ENCODE results near the gene HOXD1. TPM values are rescaled to one million over a fixed set of nuclear protein-coding genes. Genes with fewer than 3 reads are reported as not detected.

HOXD1 gene
- total RNA-seq (2014; rRNA removed; shearing (Covaris generic)) = 0.06 TPM in 1 of 2 replicates, not detected in the other

- no peaks in the 10 kb centered on the region for H3K9me3 ChIP-seq (replicated peaks)
- no peaks in the 10 kb centered on the region for H3K4me1 ChIP-seq
- DNase-seq = peak in 1 of 2 experiments; percentile 36
- no peaks in the 10 kb centered on the region for H3K27me3 ChIP-seq
- H3K36me3 ChIP-seq = no peaks in the 10 kb centered on the region
- peak within 1 kb of the TSS; percentile 60 for H3K4me3 ChIP-seq
- no peak within 1 kb of the TSS for H3K27ac ChIP-seq
These were observed at the start of gene HOXD1 for GRCh38 chr2:176187899-176188773. HOXD1 (plus strand) TSS chr2:176188668; CDS start chr2:176188802, 134 bp downstream.

DNA sequence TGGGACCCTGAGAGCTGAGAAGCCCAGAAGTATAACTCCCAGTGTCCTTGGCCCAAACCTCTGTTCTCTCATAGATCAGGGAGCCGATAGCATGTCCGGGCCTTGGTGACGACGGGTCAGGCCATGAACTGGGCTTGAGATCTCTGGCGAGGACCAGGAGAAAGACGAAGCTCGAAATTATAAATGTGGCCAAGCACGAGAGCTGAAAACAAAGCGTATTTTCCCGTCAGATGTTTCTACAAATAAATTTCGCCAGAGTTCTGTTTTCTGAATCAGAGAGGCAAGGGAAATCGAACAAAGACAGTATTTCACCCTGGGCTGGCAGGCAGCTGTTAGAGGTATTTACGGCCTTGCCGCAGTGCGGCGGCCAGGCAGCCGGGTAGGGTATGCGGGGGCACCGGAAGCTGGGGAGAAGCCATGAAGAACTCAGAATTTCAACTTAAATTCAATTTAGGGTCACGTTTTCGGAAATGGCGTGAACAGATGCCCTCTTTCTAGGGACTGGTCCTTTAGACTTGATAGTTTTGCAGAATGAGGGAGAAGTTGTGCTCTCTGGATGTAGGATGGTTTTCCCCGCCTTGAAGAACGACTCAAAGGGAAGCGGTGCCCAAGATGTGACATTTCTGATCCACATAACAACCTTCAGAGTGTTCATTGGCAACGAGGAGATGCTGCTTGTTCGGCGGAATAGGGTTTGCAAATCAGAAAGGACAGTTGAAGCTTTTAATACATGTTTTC lies 49.4 kb upstream of the HOXD1 start:
- H3K36me3 ChIP-seq = no peaks in the 10 kb centered on the region
- DNase-seq = no peak
- H3K9me3 ChIP-seq (replicated peaks) = no peaks in the 10 kb centered on the region
- H3K4me3 ChIP-seq = no peak overlapping the region
- H3K27me3 ChIP-seq = no peaks in the 10 kb centered on the region
- H3K4me1 ChIP-seq = no peaks in the 10 kb centered on the region
- H3K27ac ChIP-seq = no peak overlapping the region

GRCh38 chr2:176139661-176140512 lies 48.6 kb upstream of the HOXD1 start:
- DNase-seq = no peak
- H3K4me3 ChIP-seq = peak overlapping the region; percentile 61
- no peaks in the 10 kb centered on the region for H3K27me3 ChIP-seq
- no peaks in the 10 kb centered on the region for H3K4me1 ChIP-seq
- no peaks in the 10 kb centered on the region for H3K9me3 ChIP-seq (replicated peaks)
- no peaks in the 10 kb centered on the region for H3K36me3 ChIP-seq
- peak overlapping the region; percentile 52 for H3K27ac ChIP-seq

GRCh38 chr2:176140513-176141317 lies 47.8 kb upstream of the HOXD1 start:
- DNase-seq = peak; percentile 77 to 86

DNA sequence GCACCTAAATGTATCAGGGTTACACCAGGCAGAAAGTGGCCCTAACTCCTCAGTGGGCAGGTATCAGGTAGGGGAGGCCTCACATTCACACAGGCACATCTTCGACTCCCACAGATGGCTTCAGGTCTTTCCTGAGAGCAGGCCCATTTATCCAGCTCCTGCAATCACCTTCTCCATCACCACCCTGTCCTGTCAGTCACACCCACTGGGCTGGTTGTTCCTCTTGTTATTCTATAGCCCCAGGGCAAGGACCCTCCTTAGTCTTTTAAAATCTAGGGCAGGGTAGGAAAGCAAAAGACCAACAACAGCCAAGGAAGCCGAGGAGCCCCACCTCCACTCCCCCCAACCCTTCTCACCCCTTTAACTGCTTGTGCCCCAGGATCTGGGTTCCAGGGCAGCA lies 46.2 kb upstream of the HOXD1 start:
- Histone ChIP-seq H3K27me3 (no peaks in the 10 kb centered on the region), H3K9me3 (replicated peaks) (no peaks in the 10 kb centered on the region), H3K36me3 (no peaks in the 10 kb centered on the region), H3K27ac (no peak overlapping the region), H3K4me1 (no peaks in the 10 kb centered on the region), H3K4me3 (no peak overlapping the region)
- no peak for DNase-seq

More at GRCh38 chr2:176140513-176141317, 47.8 kb upstream of the HOXD1 start:
- Histone ChIP-seq H3K4me1 (no peaks in the 10 kb centered on the region), H3K27me3 (no peaks in the 10 kb centered on the region), H3K4me3 (peak overlapping the region; percentile 61), H3K27ac (peak overlapping the region; percentile 52), H3K9me3 (replicated peaks) (no peaks in the 10 kb centered on the region), H3K36me3 (no peaks in the 10 kb centered on the region)

GRCh38 chr2:176145085-176145969 lies 43.1 kb upstream of the HOXD1 start:
- no peak for DNase-seq
- no peak overlapping the region for H3K27ac ChIP-seq
- no peaks in the 10 kb centered on the region for H3K4me1 ChIP-seq
- H3K4me3 ChIP-seq = no peak overlapping the region
- H3K9me3 ChIP-seq (replicated peaks) = no peaks in the 10 kb centered on the region
- no peaks in the 10 kb centered on the region for H3K27me3 ChIP-seq
- no peaks in the 10 kb centered on the region for H3K36me3 ChIP-seq

DNA sequence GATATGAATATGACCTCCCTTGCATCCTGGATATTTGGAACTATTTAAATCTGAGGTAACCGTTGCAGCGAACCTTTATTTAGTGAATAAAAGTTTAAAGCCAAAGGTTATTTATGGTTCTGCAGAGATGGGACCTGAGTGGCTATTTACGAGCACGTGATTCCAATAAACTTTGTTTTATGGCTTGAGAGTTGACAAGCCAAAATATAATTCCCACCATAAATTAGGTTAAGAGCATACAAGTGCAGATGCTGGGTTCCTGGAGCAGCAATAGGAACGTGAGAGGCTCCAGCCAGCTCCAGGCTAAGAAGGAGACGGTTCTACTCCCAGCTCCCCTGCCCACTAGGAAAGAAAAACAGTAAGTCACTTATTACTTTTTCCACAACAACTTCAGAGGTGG lies 42.4 kb upstream of the HOXD1 start:
- no peaks in the 10 kb centered on the region for H3K36me3 ChIP-seq
- H3K4me1 ChIP-seq = no peaks in the 10 kb centered on the region
- DNase-seq = no peak
- no peaks in the 10 kb centered on the region for H3K27me3 ChIP-seq
- no peak overlapping the region for H3K27ac ChIP-seq
- H3K9me3 ChIP-seq (replicated peaks) = no peaks in the 10 kb centered on the region
- H3K4me3 ChIP-seq = no peak overlapping the region

- H3K4me3 ChIP-seq = no peak overlapping the region
- no peak overlapping the region for H3K27ac ChIP-seq
- no peaks in the 10 kb centered on the region for H3K4me1 ChIP-seq
- H3K27me3 ChIP-seq = no peaks in the 10 kb centered on the region
- no peaks in the 10 kb centered on the region for H3K9me3 ChIP-seq (replicated peaks)
- no peak for DNase-seq
- H3K36me3 ChIP-seq = no peaks in the 10 kb centered on the region
These were observed 41.8 kb upstream of the HOXD1 start for GRCh38 chr2:176146645-176147044.

GRCh38 chr2:176147210-176147799 lies 41.2 kb upstream of the HOXD1 start:
- H3K4me3 ChIP-seq = no peak overlapping the region
- H3K4me1 ChIP-seq = no peaks in the 10 kb centered on the region
- no peaks in the 10 kb centered on the region for H3K27me3 ChIP-seq

GRCh38 chr2:176147800-176148496 lies 40.5 kb upstream of the HOXD1 start:
- Histone ChIP-seq H3K36me3 (no peaks in the 10 kb centered on the region), H3K27me3 (no peaks in the 10 kb centered on the region), H3K4me1 (no peaks in the 10 kb centered on the region)

More at GRCh38 chr2:176147210-176147799, 41.2 kb upstream of the HOXD1 start:
- H3K36me3 ChIP-seq = no peaks in the 10 kb centered on the region
- no peaks in the 10 kb centered on the region for H3K9me3 ChIP-seq (replicated peaks)
- no peak for DNase-seq
- H3K27ac ChIP-seq = no peak overlapping the region

DNA sequence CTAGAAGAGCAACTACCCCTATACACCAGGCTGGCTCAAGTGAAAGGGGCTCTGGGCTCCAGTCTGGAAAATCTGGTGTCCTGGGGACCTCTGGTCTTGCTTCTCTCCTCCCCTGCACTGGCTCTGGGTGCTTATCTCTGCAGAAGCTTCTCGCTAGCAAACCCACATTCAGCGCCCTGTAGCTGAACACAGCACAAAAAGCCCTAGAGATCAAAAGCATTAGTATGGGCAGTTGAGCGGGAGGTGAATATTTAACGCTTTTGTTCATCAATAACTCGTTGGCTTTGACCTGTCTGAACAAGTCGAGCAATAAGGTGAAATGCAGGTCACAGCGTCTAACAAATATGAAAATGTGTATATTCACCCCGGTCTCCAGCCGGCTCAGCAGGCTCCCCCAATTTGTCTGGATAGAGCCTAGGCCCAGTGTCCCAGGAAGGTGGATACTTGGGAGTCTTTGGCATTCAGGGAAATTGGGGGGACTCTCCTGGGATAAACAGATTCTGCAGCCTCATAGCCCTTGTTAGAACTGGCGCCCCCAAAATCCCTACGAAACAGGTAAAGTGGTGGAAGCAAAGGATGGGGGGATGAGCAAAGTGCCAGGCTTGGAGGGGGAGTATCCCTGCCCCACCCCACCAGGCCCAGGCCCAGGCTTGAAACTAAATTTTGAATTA lies 39.6 kb upstream of the HOXD1 start:
- no peak for DNase-seq
- H3K4me3 ChIP-seq = no peak overlapping the region
- no peaks in the 10 kb centered on the region for H3K36me3 ChIP-seq
- no peak overlapping the region for H3K27ac ChIP-seq
- no peaks in the 10 kb centered on the region for H3K27me3 ChIP-seq
- H3K9me3 ChIP-seq (replicated peaks) = no peaks in the 10 kb centered on the region
- H3K4me1 ChIP-seq = no peaks in the 10 kb centered on the region

More at GRCh38 chr2:176147800-176148496, 40.5 kb upstream of the HOXD1 start:
- DNase-seq = no peak
- Histone ChIP-seq H3K9me3 (replicated peaks) (no peaks in the 10 kb centered on the region), H3K4me3 (no peak overlapping the region), H3K27ac (no peak overlapping the region)

GRCh38 chr2:176149481-176149938 lies 39.0 kb upstream of the HOXD1 start:
- no peak for DNase-seq
- no peaks in the 10 kb centered on the region for H3K9me3 ChIP-seq (replicated peaks)
- H3K27me3 ChIP-seq = no peaks in the 10 kb centered on the region
- H3K4me1 ChIP-seq = no peaks in the 10 kb centered on the region
- no peak overlapping the region for H3K4me3 ChIP-seq
- H3K36me3 ChIP-seq = no peaks in the 10 kb centered on the region
- no peak overlapping the region for H3K27ac ChIP-seq

All from SJCRH30 (cell line).